ENCODE data around the gene CLIP1.

CLIP1 gene

DNA sequence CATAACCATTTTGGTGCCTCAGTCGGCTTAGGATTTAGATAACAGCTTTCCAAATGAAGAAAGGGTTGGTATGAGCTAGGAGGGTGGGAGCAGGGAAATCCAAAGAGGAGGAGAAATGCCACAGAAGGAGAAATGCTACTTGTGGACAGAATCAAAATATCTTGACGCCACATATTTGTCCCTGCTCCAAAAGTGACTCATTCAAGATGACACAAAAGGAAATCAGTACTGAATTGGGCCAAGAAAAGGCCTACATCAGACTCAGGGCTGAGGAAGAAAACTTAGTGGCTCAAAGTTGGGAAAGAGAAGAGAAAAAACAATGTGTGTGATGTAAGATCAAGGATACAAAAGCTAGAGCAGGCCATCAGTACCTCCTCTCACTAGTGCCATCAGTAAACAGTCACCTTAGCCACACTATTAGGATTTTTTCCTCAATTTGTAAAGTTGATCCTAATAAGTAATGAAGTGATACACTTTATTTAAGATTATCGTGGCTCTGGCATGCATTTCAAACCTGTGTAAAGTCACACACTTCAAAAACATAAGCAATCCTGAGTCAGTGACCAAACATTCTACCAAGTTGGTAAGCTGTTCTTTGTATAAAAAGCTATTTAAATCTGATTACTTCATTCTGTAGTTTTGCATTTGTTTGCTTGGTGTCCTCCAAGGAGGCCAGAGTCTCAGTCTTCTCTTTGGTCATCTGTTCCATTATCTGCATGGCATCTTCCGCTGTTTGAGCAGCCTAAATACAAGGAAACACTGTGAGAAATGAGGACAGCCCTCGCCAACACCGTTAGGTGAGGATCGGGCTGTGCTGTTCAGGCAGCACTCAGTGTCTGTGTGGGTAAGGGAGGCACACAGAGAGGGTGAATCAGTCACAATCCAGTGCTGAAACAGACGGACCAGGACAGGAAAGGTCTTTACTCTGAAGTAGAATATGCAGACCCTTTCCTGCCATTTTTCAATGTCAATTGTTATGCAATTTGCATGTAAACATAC is 103.6 kb downstream of the CLIP1 start:
- H3K4me3 ChIP-seq (replicated peaks; ENCODE audit: low read depth, low read length): no peak overlapping the region
- peaks cover 11% of the 10 kb centered on the region for H3K36me3 ChIP-seq (ENCODE audit: control insufficient read depth, insufficient read depth, low read length)
- no peak for DNase-seq (ENCODE audit: extremely low read depth, insufficient read length)

GRCh38 chr12:122312926-122313325 is 109.5 kb downstream of the CLIP1 start:
- TF ChIP-seq CTCF (IDR thresholded peaks at IDR 0.05; ENCODE audit: insufficient read depth, low read length, poor library complexity, severe bottlenecking): no peak
- Histone ChIP-seq H3K4me3 (replicated peaks; ENCODE audit: low read depth, low read length) (no peak overlapping the region), H3K27me3 (replicated peaks; ENCODE audit: control insufficient read depth, insufficient read depth, low read length) (no peaks in the 10 kb centered on the region), H3K36me3 (ENCODE audit: control insufficient read depth, insufficient read depth, low read length) (peaks cover 11% of the 10 kb centered on the region)
- no peak for DNase-seq (ENCODE audit: extremely low read depth, insufficient read length)

More for the DNA sequence above, 103.6 kb downstream of the CLIP1 start:
- TF ChIP-seq CTCF (IDR thresholded peaks at IDR 0.05; ENCODE audit: insufficient read depth, low read length, poor library complexity, severe bottlenecking): no peak
- no peaks in the 10 kb centered on the region for H3K27me3 ChIP-seq (replicated peaks; ENCODE audit: control insufficient read depth, insufficient read depth, low read length)

DNA sequence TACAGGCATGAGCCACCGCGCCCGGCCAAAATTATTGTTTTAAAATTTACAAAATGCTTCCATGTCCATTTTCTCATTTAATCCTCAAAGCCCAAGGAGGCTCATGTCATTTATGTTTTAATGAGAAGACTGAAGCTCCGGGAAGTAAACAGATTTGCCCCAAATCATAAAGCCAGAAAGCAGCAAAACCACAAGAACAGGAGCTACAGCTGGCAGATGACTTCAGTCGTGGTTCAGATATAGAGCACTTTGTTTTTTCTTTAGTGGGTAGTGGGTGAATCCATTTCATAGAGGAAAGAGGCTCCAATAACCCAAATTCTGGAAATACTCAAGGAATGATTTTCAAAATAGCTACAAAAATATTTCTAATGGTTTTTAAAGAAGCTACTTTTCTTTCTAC is 110.8 kb downstream of the CLIP1 start:
- no peak overlapping the region for H3K4me3 ChIP-seq (replicated peaks; ENCODE audit: low read depth, low read length)
- DNase-seq (ENCODE audit: extremely low read depth, insufficient read length): no peak
- TF ChIP-seq CTCF (IDR thresholded peaks at IDR 0.05; ENCODE audit: insufficient read depth, low read length, poor library complexity, severe bottlenecking): no peak
- no peaks in the 10 kb centered on the region for H3K27me3 ChIP-seq (replicated peaks; ENCODE audit: control insufficient read depth, insufficient read depth, low read length)
- peaks cover 9% of the 10 kb centered on the region for H3K36me3 ChIP-seq (ENCODE audit: control insufficient read depth, insufficient read depth, low read length)

GRCh38 chr12:122310626-122311333 is 111.7 kb downstream of the CLIP1 start:
- TF ChIP-seq CTCF (IDR thresholded peaks at IDR 0.05; ENCODE audit: insufficient read depth, low read length, poor library complexity, severe bottlenecking): no peak
- Histone ChIP-seq H3K4me3 (replicated peaks; ENCODE audit: low read depth, low read length) (no peak overlapping the region), H3K27me3 (replicated peaks; ENCODE audit: control insufficient read depth, insufficient read depth, low read length) (no peaks in the 10 kb centered on the region), H3K36me3 (ENCODE audit: control insufficient read depth, insufficient read depth, low read length) (peaks cover 6% of the 10 kb centered on the region)
- no peak for DNase-seq (ENCODE audit: extremely low read depth, insufficient read length)

DNA sequence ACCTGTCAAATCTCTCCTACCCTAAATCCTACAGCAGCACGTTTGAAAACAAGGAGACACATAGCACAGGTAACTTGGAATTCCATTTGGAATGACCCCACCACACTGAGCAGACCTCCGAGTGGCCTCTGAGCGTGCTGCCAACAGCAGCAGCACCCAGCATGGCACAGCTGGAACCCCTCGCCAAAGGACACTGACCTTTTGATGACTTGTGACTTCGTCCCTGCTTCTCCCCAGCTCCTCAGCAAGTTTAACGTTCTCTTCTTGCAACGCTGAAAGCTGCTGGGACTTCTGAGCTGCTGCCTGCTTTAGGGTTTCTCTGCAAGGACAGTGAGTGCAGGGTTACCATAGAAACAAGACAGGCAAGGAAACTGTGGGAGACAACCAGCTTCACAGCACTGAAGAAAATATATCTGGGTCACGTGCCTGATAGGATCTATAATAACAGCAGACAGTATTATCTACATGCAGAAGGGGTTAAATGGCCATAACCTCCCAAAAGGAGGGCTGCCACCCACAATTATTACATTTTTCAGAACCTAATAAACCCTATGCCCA is 112.8 kb downstream of the CLIP1 start:
- Histone ChIP-seq H3K36me3 (ENCODE audit: control insufficient read depth, insufficient read depth, low read length) (peaks cover 6% of the 10 kb centered on the region), H3K4me3 (replicated peaks; ENCODE audit: low read depth, low read length) (no peak overlapping the region), H3K27me3 (replicated peaks; ENCODE audit: control insufficient read depth, insufficient read depth, low read length) (no peaks in the 10 kb centered on the region)
- no peak for DNase-seq (ENCODE audit: extremely low read depth, insufficient read length)
- no peak for TF ChIP-seq CTCF (IDR thresholded peaks at IDR 0.05; ENCODE audit: insufficient read depth, low read length, poor library complexity, severe bottlenecking)

Measured in GM06990 (cell line).